ENCODE results near the gene LSM12. TPM values are rescaled to one million over a fixed set of nuclear protein-coding genes. Genes with fewer than 3 reads are reported as not detected.
A peak's percentile ranks its signal among the peaks of the same experiment; 100 is the strongest.
"Not testable (repeated sequence)": the region's sequence is repeated elsewhere in the genome, so short reads cannot be mapped to it uniquely, and the experiment has no call there.

LSM12 gene
- total RNA-seq, 8 experiments from 2014 or later: 31.4 to 74.8 (median 47.5) TPM

GRCh38 chr17:44106801-44107200 is 40.3 kb upstream of the LSM12 start:
- WGBS, 10 experiments: 77 to 100% (median 91%) methylated on average over 1 to 4 of the region's 4 CpGs; no CpG with 5 or more reads in 2 of the 10 experiments
- ATAC-seq (replicated peaks in 6 of 8): no peak
- Histone ChIP-seq H3K4me1 (replicated peaks in 1 of 2) (peaks cover 21 to 23% of the 10 kb centered on the region in 2 donors), H3K27ac (no peak overlapping the region), H3K4me3 (no peak overlapping the region)
- in situ Hi-C loops (cut with MboI; ENCODE audit: low pct_unique_long_range_greater_than_20kb in 2 of 9, low sequenced_read_pairs in 9 of 9, unreplicated experiment in 9 of 9): no loop called here

GRCh38 chr17:44105941-44106340 is 39.5 kb upstream of the LSM12 start:
- in situ Hi-C loops (cut with MboI; ENCODE audit: low pct_unique_long_range_greater_than_20kb in 2 of 9, low sequenced_read_pairs in 9 of 9, unreplicated experiment in 9 of 9): no loop called here
- peaks cover 14% of the 10 kb centered on the region in 2 donors for H3K4me1 ChIP-seq (replicated peaks in 1 of 2)
- WGBS, 10 experiments: 20 to 80% (median 51%) methylated on average over 1 to 2 of the region's 3 CpGs; no CpG with 5 or more reads in 6 of the 10 experiments
- no peak overlapping the region for H3K27ac ChIP-seq
- no peak for ATAC-seq (replicated peaks in 6 of 8)
- H3K4me3 ChIP-seq: no peak overlapping the region

GRCh38 chr17:44105483-44105882 is 39.0 kb upstream of the LSM12 start:
- 80 to 82% (median 80%) methylated on average over 1 to 2 of the region's 3 CpGs; no CpG with 5 or more reads in 7 of the 10 experiments for WGBS, 10 experiments
- Histone ChIP-seq H3K27ac (no peak overlapping the region), H3K4me3 (no peak overlapping the region), H3K4me1 (replicated peaks in 1 of 2) (peaks cover 10% of the 10 kb centered on the region in 2 donors)
- in situ Hi-C loops (cut with MboI; ENCODE audit: low pct_unique_long_range_greater_than_20kb in 2 of 9, low sequenced_read_pairs in 9 of 9, unreplicated experiment in 9 of 9): no loop called here
- ATAC-seq (replicated peaks in 6 of 8): no peak

- ATAC-seq (replicated peaks in 6 of 8): no peak
These were observed 36.6 kb upstream of the LSM12 start for GRCh38 chr17:44102849-44103622.

GRCh38 chr17:44101858-44102257 is 35.4 kb upstream of the LSM12 start:
- in situ Hi-C loops (cut with MboI; ENCODE audit: low pct_unique_long_range_greater_than_20kb in 2 of 9, low sequenced_read_pairs in 9 of 9, unreplicated experiment in 9 of 9); H3K4me3 ChIP-seq; H3K4me1 ChIP-seq (replicated peaks in 1 of 2); ATAC-seq (replicated peaks in 6 of 8); H3K27ac ChIP-seq: not testable (repeated sequence)
- WGBS, 10 experiments: 72% methylated on average over 2 of the region's 6 CpGs; no CpG with 5 or more reads in 9 of the 10 experiments

More at GRCh38 chr17:44102849-44103622, 36.6 kb upstream of the LSM12 start:
- H3K4me3 ChIP-seq: no peak overlapping the region
- in situ Hi-C loops (cut with MboI; ENCODE audit: low pct_unique_long_range_greater_than_20kb in 2 of 9, low sequenced_read_pairs in 9 of 9, unreplicated experiment in 9 of 9): no loop called here
- H3K27ac ChIP-seq: no peak overlapping the region
- 20 to 95% (median 87%) methylated on average over 1 to 9 of the region's 16 CpGs; no CpG with 5 or more reads in 1 of the 10 experiments for WGBS, 10 experiments
- no peaks in the 10 kb centered on the region for H3K4me1 ChIP-seq (replicated peaks in 1 of 2)

GRCh38 chr17:44097110-44097958 is 30.9 kb upstream of the LSM12 start:
- H3K4me3 ChIP-seq: no peak overlapping the region
- H3K4me1 ChIP-seq (replicated peaks in 1 of 2): peaks cover 12 to 18% of the 10 kb centered on the region in 2 donors
- H3K27ac ChIP-seq: peak overlapping the region; percentile 76 to 89
- peak in 3 of 8 experiments; percentile 5 to 23 (median 13) for ATAC-seq (replicated peaks in 6 of 8)
- 60 to 90% (median 80%) methylated on average over 1 to 11 of the region's 13 CpGs; no CpG with 5 or more reads in 4 of the 10 experiments for WGBS, 10 experiments
- in situ Hi-C loops (cut with MboI; ENCODE audit: low pct_unique_long_range_greater_than_20kb in 2 of 9, low sequenced_read_pairs in 9 of 9, unreplicated experiment in 9 of 9): no loop called here

GRCh38 chr17:44095647-44096496 is 29.4 kb upstream of the LSM12 start:
- in situ Hi-C loops (cut with MboI; ENCODE audit: low pct_unique_long_range_greater_than_20kb in 2 of 9, low sequenced_read_pairs in 9 of 9, unreplicated experiment in 9 of 9): no loop called here
- Histone ChIP-seq H3K4me3 (peak overlapping the region in 4 of 5 donors; percentile 8 to 23 (median 14)), H3K4me1 (replicated peaks in 1 of 2) (peaks cover 12 to 18% of the 10 kb centered on the region in 2 donors), H3K27ac (peak overlapping the region; percentile 76 to 89)
- peak; percentile 83 to 91 (median 86) for ATAC-seq (replicated peaks in 6 of 8)
- WGBS, 10 experiments: 9 to 60% (median 24%) methylated on average over 1 to 4 of the region's 12 CpGs; no CpG with 5 or more reads in 4 of the 10 experiments

GRCh38 chr17:44095388-44095646 is 28.8 kb upstream of the LSM12 start:
- H3K4me3 ChIP-seq: no peak overlapping the region
- H3K4me1 ChIP-seq (replicated peaks in 1 of 2): peaks cover 12 to 18% of the 10 kb centered on the region in 2 donors
- no peak for ATAC-seq (replicated peaks in 6 of 8)
- WGBS, 10 experiments: no CpG with 5 or more reads among the region's 2 CpGs
- H3K27ac ChIP-seq: peak overlapping the region; percentile 76 to 89
- in situ Hi-C loops (cut with MboI; ENCODE audit: low pct_unique_long_range_greater_than_20kb in 2 of 9, low sequenced_read_pairs in 9 of 9, unreplicated experiment in 9 of 9): no loop called here

- ATAC-seq (replicated peaks in 6 of 8): no peak
- in situ Hi-C loops (cut with MboI; ENCODE audit: low pct_unique_long_range_greater_than_20kb in 2 of 9, low sequenced_read_pairs in 9 of 9, unreplicated experiment in 9 of 9): no loop called here
- no peak overlapping the region for H3K4me3 ChIP-seq
- WGBS, 10 experiments: 81 to 100% (median 93%) methylated on average over 1 to 8 of the region's 8 CpGs; no CpG with 5 or more reads in 4 of the 10 experiments
- H3K4me1 ChIP-seq (replicated peaks in 1 of 2): peaks cover 12 to 18% of the 10 kb centered on the region in 2 donors
- peak overlapping the region; percentile 76 to 89 for H3K27ac ChIP-seq
These were observed 28.4 kb upstream of the LSM12 start for GRCh38 chr17:44094701-44095387.

- Histone ChIP-seq H3K4me3 (no peak overlapping the region), H3K4me1 (replicated peaks in 1 of 2) (peaks cover 12 to 18% of the 10 kb centered on the region in 2 donors), H3K27ac (no peak overlapping the region)
- WGBS, 10 experiments: 63 to 70% methylated on average over 2 to 4 of the region's 21 CpGs; no CpG with 5 or more reads in 8 of the 10 experiments
- ATAC-seq (replicated peaks in 6 of 8): no peak
- in situ Hi-C loops (cut with MboI; ENCODE audit: low pct_unique_long_range_greater_than_20kb in 2 of 9, low sequenced_read_pairs in 9 of 9, unreplicated experiment in 9 of 9): no loop called here
These were observed 26.9 kb upstream of the LSM12 start for GRCh38 chr17:44093231-44093900.

- no peak overlapping the region for H3K27ac ChIP-seq
- WGBS, 10 experiments: 60 to 100% (median 93%) methylated on average over 1 to 2 of the region's 11 CpGs; no CpG with 5 or more reads in 7 of the 10 experiments
- in situ Hi-C loops (cut with MboI; ENCODE audit: low pct_unique_long_range_greater_than_20kb in 2 of 9, low sequenced_read_pairs in 9 of 9, unreplicated experiment in 9 of 9): no loop called here
- no peak overlapping the region for H3K4me3 ChIP-seq
- ATAC-seq (replicated peaks in 6 of 8): no peak
- H3K4me1 ChIP-seq (replicated peaks in 1 of 2): peaks cover 22 to 26% of the 10 kb centered on the region in 2 donors
These were observed 25.6 kb upstream of the LSM12 start for GRCh38 chr17:44092051-44092450.
